Measurements from ENCODE around the gene JMJD1C. TPM values are rescaled to one million over a fixed set of nuclear protein-coding genes. Genes with fewer than 3 reads are reported as not detected.

Gene JMJD1C
- polyA plus RNA-seq, 2 donors: 22.0 to 49.1 TPM

- no peaks in the 10 kb centered on the region for H3K36me3 ChIP-seq (ENCODE audit: control insufficient read depth in 2 of 2, insufficient read depth in 2 of 2, low read length in 1 of 2)
- no peaks in the 10 kb centered on the region for H3K4me1 ChIP-seq (ENCODE audit: control insufficient read depth in 2 of 2, insufficient read depth in 2 of 2, low read length in 1 of 2)
- no peak overlapping the region for H3K4me3 ChIP-seq (ENCODE audit: low read depth in 1 of 2, low read length in 2 of 2)
- WGBS, 2 donors: 91% methylated on average over 2 of the region's 2 CpGs
- H3K27ac ChIP-seq (ENCODE audit: low read depth in 2 of 2, low read length in 1 of 2): no peak overlapping the region
- no peaks in the 10 kb centered on the region for H3K27me3 ChIP-seq (ENCODE audit: control insufficient read depth in 1 of 2, insufficient read depth in 2 of 2, low read length in 2 of 2)
- H3K9me3 ChIP-seq (ENCODE audit: control insufficient read depth in 2 of 2, insufficient read depth in 1 of 2, low read depth in 1 of 2, low read length in 1 of 2): no peaks in the 10 kb centered on the region
These were observed 89.9 kb downstream of the JMJD1C start for GRCh38 chr10:63375859-63376258.

- H3K36me3 ChIP-seq (ENCODE audit: control insufficient read depth in 2 of 2, insufficient read depth in 2 of 2, low read length in 1 of 2): no peaks in the 10 kb centered on the region
- no peaks in the 10 kb centered on the region for H3K9me3 ChIP-seq (ENCODE audit: control insufficient read depth in 2 of 2, insufficient read depth in 1 of 2, low read depth in 1 of 2, low read length in 1 of 2)
- WGBS, 2 donors: 87 to 93% methylated on average over 5 of the region's 5 CpGs
- H3K4me3 ChIP-seq (ENCODE audit: low read depth in 1 of 2, low read length in 2 of 2): no peak overlapping the region
- H3K27ac ChIP-seq (ENCODE audit: low read depth in 2 of 2, low read length in 1 of 2): no peak overlapping the region
- H3K27me3 ChIP-seq (ENCODE audit: control insufficient read depth in 1 of 2, insufficient read depth in 2 of 2, low read length in 2 of 2): no peaks in the 10 kb centered on the region
- H3K4me1 ChIP-seq (ENCODE audit: control insufficient read depth in 2 of 2, insufficient read depth in 2 of 2, low read length in 1 of 2): no peaks in the 10 kb centered on the region
These were observed 90.3 kb downstream of the JMJD1C start for GRCh38 chr10:63375458-63375857.

- 98 to 100% methylated on average over 1 of the region's 1 CpG for WGBS, 2 donors
- Histone ChIP-seq H3K27ac (ENCODE audit: low read depth in 2 of 2, low read length in 1 of 2) (no peak overlapping the region), H3K27me3 (ENCODE audit: control insufficient read depth in 1 of 2, insufficient read depth in 2 of 2, low read length in 2 of 2) (no peaks in the 10 kb centered on the region), H3K4me3 (ENCODE audit: low read depth in 1 of 2, low read length in 2 of 2) (no peak overlapping the region), H3K4me1 (ENCODE audit: control insufficient read depth in 2 of 2, insufficient read depth in 2 of 2, low read length in 1 of 2) (no peaks in the 10 kb centered on the region), H3K36me3 (ENCODE audit: control insufficient read depth in 2 of 2, insufficient read depth in 2 of 2, low read length in 1 of 2) (no peaks in the 10 kb centered on the region), H3K9me3 (ENCODE audit: control insufficient read depth in 2 of 2, insufficient read depth in 1 of 2, low read depth in 1 of 2, low read length in 1 of 2) (no peaks in the 10 kb centered on the region)
These were observed 90.8 kb downstream of the JMJD1C start for GRCh38 chr10:63374991-63375390.

- no peaks in the 10 kb centered on the region for H3K4me1 ChIP-seq (ENCODE audit: control insufficient read depth in 2 of 2, insufficient read depth in 2 of 2, low read length in 1 of 2)
- H3K27me3 ChIP-seq (ENCODE audit: control insufficient read depth in 1 of 2, insufficient read depth in 2 of 2, low read length in 2 of 2): no peaks in the 10 kb centered on the region
- 89 to 94% methylated on average over 3 of the region's 3 CpGs for WGBS, 2 donors
- H3K9me3 ChIP-seq (ENCODE audit: control insufficient read depth in 2 of 2, insufficient read depth in 1 of 2, low read depth in 1 of 2, low read length in 1 of 2): no peaks in the 10 kb centered on the region
- H3K36me3 ChIP-seq (ENCODE audit: control insufficient read depth in 2 of 2, insufficient read depth in 2 of 2, low read length in 1 of 2): no peaks in the 10 kb centered on the region
- H3K27ac ChIP-seq (ENCODE audit: low read depth in 2 of 2, low read length in 1 of 2): no peak overlapping the region
- H3K4me3 ChIP-seq (ENCODE audit: low read depth in 1 of 2, low read length in 2 of 2): no peak overlapping the region
These were observed 92.6 kb downstream of the JMJD1C start for GRCh38 chr10:63373176-63373575.

- Histone ChIP-seq H3K9me3 (ENCODE audit: control insufficient read depth in 2 of 2, insufficient read depth in 1 of 2, low read depth in 1 of 2, low read length in 1 of 2) (no peaks in the 10 kb centered on the region), H3K27me3 (ENCODE audit: control insufficient read depth in 1 of 2, insufficient read depth in 2 of 2, low read length in 2 of 2) (no peaks in the 10 kb centered on the region), H3K27ac (ENCODE audit: low read depth in 2 of 2, low read length in 1 of 2) (no peak overlapping the region), H3K4me1 (ENCODE audit: control insufficient read depth in 2 of 2, insufficient read depth in 2 of 2, low read length in 1 of 2) (no peaks in the 10 kb centered on the region), H3K36me3 (ENCODE audit: control insufficient read depth in 2 of 2, insufficient read depth in 2 of 2, low read length in 1 of 2) (no peaks in the 10 kb centered on the region), H3K4me3 (ENCODE audit: low read depth in 1 of 2, low read length in 2 of 2) (no peak overlapping the region)
- 93 to 94% methylated on average over 2 of the region's 2 CpGs for WGBS, 2 donors
These were observed 96.1 kb downstream of the JMJD1C start for GRCh38 chr10:63369711-63370110.

- 85 to 88% methylated on average over 4 of the region's 4 CpGs for WGBS, 2 donors
- no peak overlapping the region for H3K4me3 ChIP-seq (ENCODE audit: low read depth in 1 of 2, low read length in 2 of 2)
- H3K36me3 ChIP-seq (ENCODE audit: control insufficient read depth in 2 of 2, insufficient read depth in 2 of 2, low read length in 1 of 2): no peaks in the 10 kb centered on the region
- no peaks in the 10 kb centered on the region for H3K4me1 ChIP-seq (ENCODE audit: control insufficient read depth in 2 of 2, insufficient read depth in 2 of 2, low read length in 1 of 2)
- no peaks in the 10 kb centered on the region for H3K9me3 ChIP-seq (ENCODE audit: control insufficient read depth in 2 of 2, insufficient read depth in 1 of 2, low read depth in 1 of 2, low read length in 1 of 2)
- no peaks in the 10 kb centered on the region for H3K27me3 ChIP-seq (ENCODE audit: control insufficient read depth in 1 of 2, insufficient read depth in 2 of 2, low read length in 2 of 2)
- H3K27ac ChIP-seq (ENCODE audit: low read depth in 2 of 2, low read length in 1 of 2): no peak overlapping the region
These were observed 97.4 kb downstream of the JMJD1C start for GRCh38 chr10:63368365-63368764.

- Histone ChIP-seq H3K27me3 (ENCODE audit: control insufficient read depth in 1 of 2, insufficient read depth in 2 of 2, low read length in 2 of 2) (no peaks in the 10 kb centered on the region), H3K4me3 (ENCODE audit: low read depth in 1 of 2, low read length in 2 of 2) (no peak overlapping the region), H3K4me1 (ENCODE audit: control insufficient read depth in 2 of 2, insufficient read depth in 2 of 2, low read length in 1 of 2) (no peaks in the 10 kb centered on the region), H3K9me3 (ENCODE audit: control insufficient read depth in 2 of 2, insufficient read depth in 1 of 2, low read depth in 1 of 2, low read length in 1 of 2) (no peaks in the 10 kb centered on the region), H3K36me3 (ENCODE audit: control insufficient read depth in 2 of 2, insufficient read depth in 2 of 2, low read length in 1 of 2) (no peaks in the 10 kb centered on the region), H3K27ac (ENCODE audit: low read depth in 2 of 2, low read length in 1 of 2) (no peak overlapping the region)
- 96 to 100% methylated on average over 1 of the region's 1 CpG for WGBS, 2 donors
These were observed 98.8 kb downstream of the JMJD1C start for GRCh38 chr10:63366933-63367332.

- no peaks in the 10 kb centered on the region for H3K4me1 ChIP-seq (ENCODE audit: control insufficient read depth in 2 of 2, insufficient read depth in 2 of 2, low read length in 1 of 2)
- H3K27ac ChIP-seq (ENCODE audit: low read depth in 2 of 2, low read length in 1 of 2): no peak overlapping the region
- H3K9me3 ChIP-seq (ENCODE audit: control insufficient read depth in 2 of 2, insufficient read depth in 1 of 2, low read depth in 1 of 2, low read length in 1 of 2): no peaks in the 10 kb centered on the region
- no peak overlapping the region for H3K4me3 ChIP-seq (ENCODE audit: low read depth in 1 of 2, low read length in 2 of 2)
- 95 to 99% methylated on average over 2 of the region's 2 CpGs for WGBS, 2 donors
- no peaks in the 10 kb centered on the region for H3K36me3 ChIP-seq (ENCODE audit: control insufficient read depth in 2 of 2, insufficient read depth in 2 of 2, low read length in 1 of 2)
- no peaks in the 10 kb centered on the region for H3K27me3 ChIP-seq (ENCODE audit: control insufficient read depth in 1 of 2, insufficient read depth in 2 of 2, low read length in 2 of 2)
These were observed 99.6 kb downstream of the JMJD1C start for GRCh38 chr10:63365976-63366765.

GRCh38 chr10:63364918-63365317, 100.9 kb downstream of the JMJD1C start:
- 56 to 67% methylated on average over 2 of the region's 2 CpGs for WGBS, 2 donors
- Histone ChIP-seq H3K27ac (ENCODE audit: low read depth in 2 of 2, low read length in 1 of 2) (no peak overlapping the region), H3K36me3 (ENCODE audit: control insufficient read depth in 2 of 2, insufficient read depth in 2 of 2, low read length in 1 of 2) (no peaks in the 10 kb centered on the region), H3K4me1 (ENCODE audit: control insufficient read depth in 2 of 2, insufficient read depth in 2 of 2, low read length in 1 of 2) (no peaks in the 10 kb centered on the region), H3K4me3 (ENCODE audit: low read depth in 1 of 2, low read length in 2 of 2) (no peak overlapping the region), H3K27me3 (ENCODE audit: control insufficient read depth in 1 of 2, insufficient read depth in 2 of 2, low read length in 2 of 2) (no peaks in the 10 kb centered on the region), H3K9me3 (ENCODE audit: control insufficient read depth in 2 of 2, insufficient read depth in 1 of 2, low read depth in 1 of 2, low read length in 1 of 2) (no peaks in the 10 kb centered on the region)

- H3K27ac ChIP-seq (ENCODE audit: low read depth in 2 of 2, low read length in 1 of 2): no peak overlapping the region
- no peaks in the 10 kb centered on the region for H3K9me3 ChIP-seq (ENCODE audit: control insufficient read depth in 2 of 2, insufficient read depth in 1 of 2, low read depth in 1 of 2, low read length in 1 of 2)
- 94 to 97% methylated on average over 7 of the region's 7 CpGs for WGBS, 2 donors
- H3K36me3 ChIP-seq (ENCODE audit: control insufficient read depth in 2 of 2, insufficient read depth in 2 of 2, low read length in 1 of 2): no peaks in the 10 kb centered on the region
- no peak overlapping the region for H3K4me3 ChIP-seq (ENCODE audit: low read depth in 1 of 2, low read length in 2 of 2)
- H3K27me3 ChIP-seq (ENCODE audit: control insufficient read depth in 1 of 2, insufficient read depth in 2 of 2, low read length in 2 of 2): no peaks in the 10 kb centered on the region
- no peaks in the 10 kb centered on the region for H3K4me1 ChIP-seq (ENCODE audit: control insufficient read depth in 2 of 2, insufficient read depth in 2 of 2, low read length in 1 of 2)
These were observed 101.8 kb downstream of the JMJD1C start for GRCh38 chr10:63363951-63364350.

All from esophagus (tissue), 2 donors.